Measurements from ENCODE around the gene SEMA3A. TPM values are rescaled to one million over a fixed set of nuclear protein-coding genes. Genes with fewer than 3 reads are reported as not detected.

Gene SEMA3A
- total RNA-seq, 1 experiment from 2014 or later: 14.2 TPM

DNA sequence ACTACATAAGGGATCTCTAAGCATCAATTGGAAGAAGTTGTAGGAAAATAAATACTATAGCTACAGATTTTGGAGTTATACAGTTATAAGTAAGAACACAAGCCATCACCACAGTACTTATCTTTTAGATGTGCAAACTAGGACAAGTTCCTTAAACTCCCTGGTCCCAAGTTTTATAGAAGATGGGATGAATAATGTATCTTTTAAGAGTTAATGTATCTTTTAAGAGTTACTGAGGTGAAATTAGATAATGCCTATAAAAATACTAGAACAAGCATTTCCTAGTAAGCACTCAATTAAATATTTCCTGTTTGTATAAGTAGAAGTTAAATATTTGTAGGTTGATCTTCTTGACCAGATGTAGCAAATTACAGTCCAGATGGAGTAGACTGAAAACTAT lies 56.8 kb downstream of the SEMA3A start:
- TF ChIP-seq FOSL1 (IDR thresholded peaks at IDR 0.05; ENCODE audit: low read depth) (no peak), CBX3 (IDR thresholded peaks at IDR 0.05; ENCODE audit: low read depth) (no peak), EGR1 (IDR thresholded peaks at IDR 0.05; ENCODE audit: low read depth) (no peak), JUND (IDR thresholded peaks at IDR 0.05) (no peak), REST (IDR thresholded peaks at IDR 0.05; ENCODE audit: low read depth) (no peak), SRF (IDR thresholded peaks at IDR 0.05; ENCODE audit: low read depth) (no peak), ZNF274 (IDR thresholded peaks at IDR 0.05; ENCODE audit: low read depth, low read length) (no peak), ZFX (IDR thresholded peaks at IDR 0.05) (no peak), POLR2AphosphoS5 (IDR thresholded peaks at IDR 0.05; ENCODE audit: low read depth, low read length) (no peak)
- TF ChIP-seq, protein P1, sequence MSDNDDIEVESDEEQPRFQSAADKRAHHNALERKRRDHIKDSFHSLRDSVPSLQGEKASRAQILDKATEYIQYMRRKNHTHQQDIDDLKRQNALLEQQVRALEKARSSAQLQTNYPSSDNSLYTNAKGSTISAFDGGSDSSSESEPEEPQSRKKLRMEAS (IDR thresholded peaks at IDR 0.05): no peak
- H3K36me3 ChIP-seq (ENCODE audit: control insufficient read depth in 1 of 2, insufficient read depth in 2 of 2, low read length in 2 of 2): no peaks in the 10 kb centered on the region
- H3K9ac ChIP-seq (ENCODE audit: low read length): no peak overlapping the region
- intact Hi-C loops (cut with micrococcal nuclease): no loop called here
- H3K9me2 ChIP-seq (ENCODE audit: insufficient read depth): no peaks in the 10 kb centered on the region
- no peaks in the 10 kb centered on the region for H4K20me1 ChIP-seq (ENCODE audit: insufficient read depth)
- H3K79me2 ChIP-seq (ENCODE audit: insufficient read depth, low read length): no peaks in the 10 kb centered on the region
- no peak overlapping the region for H3K27ac ChIP-seq (ENCODE audit: low read depth, low read length)
- no peak for DNase-seq (ENCODE audit: low read depth, low spot score)
- no peaks in the 10 kb centered on the region for H3K9me3 ChIP-seq (ENCODE audit: control insufficient read depth in 1 of 2, insufficient read depth in 1 of 2, low read depth in 1 of 2, low read length in 2 of 2)
- no peak for ATAC-seq
- H2AFZ ChIP-seq (ENCODE audit: low read depth, low read length, poor library complexity, severe bottlenecking): no peak overlapping the region
- CTCF ChIA-PET: no interaction called here
- no peak overlapping the region for H3K4me2 ChIP-seq (ENCODE audit: low read length)
- H3K4me3 ChIP-seq (replicated peaks in 1 of 2; ENCODE audit: low read depth in 1 of 2, low read length in 2 of 2): no peak overlapping the region
- H3K27me3 ChIP-seq (ENCODE audit: insufficient read depth, low read length): no peaks in the 10 kb centered on the region
- BruUV-seq (replicated peaks): no TSS peak
- H3K4me1 ChIP-seq (ENCODE audit: control insufficient read depth in 1 of 2, insufficient read depth in 2 of 2, low read length in 2 of 2): no peaks in the 10 kb centered on the region
- RAD21 ChIA-PET (ENCODE audit: low non-redundant PET in 1 of 2, low total read pairs in 2 of 2, uncharacterized antibody in 2 of 2, unreplicated experiment in 2 of 2): no interaction called here
- POLR2A ChIA-PET: no interaction called here
